OCI-LY3 (cell line): ENCODE measurements around the gene BSPRY.

Experiments used
- H2AFZ ChIP-seq: fragments of 200-600, 300-600 bp; shearing (Covaris generic); 2 replicates; pipeline ENCODE4 v1.6.0; 2014; ENCODE audit warnings: antibody characterized with exemption, low read depth, low read length
- H3K27ac ChIP-seq: fragments of 200-600, 300-600 bp; sonication (generic); 2 replicates; pipeline ENCODE4 v1.5.1; 2014; ENCODE audit warnings: mild to moderate bottlenecking, low read length, moderate library complexity, mixed read lengths
- H3K27me3 ChIP-seq: fragments of 200-600, 300-600 bp; sonication (generic); 2 replicates; pipeline ENCODE4 v1.6.1; 2014; ENCODE audit warnings: low read depth, low read length, mixed read lengths
- H3K36me3 ChIP-seq: fragments of 200-600, 300-600 bp; sonication (generic); replicated peaks from 2 replicates; pipeline ENCODE3; 2014; ENCODE audit warnings: low read depth, low read length, mixed read lengths
- H3K4me1 ChIP-seq: fragments of 300-600, 200-600 bp; sonication (generic); 2 replicates; pipeline ENCODE4 v1.6.1; 2014; ENCODE audit warnings: low read length, mixed read lengths
- H3K4me2 ChIP-seq: fragments of 200-600, 300-600 bp; sonication (generic); 2 replicates; pipeline ENCODE4 v1.6.1; 2014; ENCODE audit warnings: low read length, mixed read lengths
- H3K4me3 ChIP-seq: fragments of 300-600, 200-600 bp; sonication (generic); 2 replicates; pipeline ENCODE4 v1.5.1; 2014; ENCODE audit warnings: antibody characterized with exemption, mild to moderate bottlenecking, low read length, moderate library complexity
- H3K79me2 ChIP-seq: fragments of 300-600, 200-600 bp; shearing (Covaris generic); 2 replicates; pipeline ENCODE4 v1.6.1; 2014; ENCODE audit warnings: mild to moderate bottlenecking, low read length, mixed read lengths
- H3K9ac ChIP-seq: fragments of 300-600, 200-600 bp; shearing (Covaris generic); 2 replicates; pipeline ENCODE4 v1.6.0; 2014; ENCODE audit warnings: mild to moderate bottlenecking, low read length, moderate library complexity
- H3K9me3 ChIP-seq: fragments of 200-600, 300-600 bp; shearing (Covaris generic); 2 replicates; pipeline ENCODE4 v1.6.1; 2014; ENCODE audit warnings: low read length, mixed read lengths; ENCODE audit not compliant: insufficient read depth
- H4K20me1 ChIP-seq: fragments of 200-600, 300-600 bp; sonication (generic); 2 replicates; pipeline ENCODE4 v1.6.1; 2016; ENCODE audit warnings: low read length, mixed read lengths; ENCODE audit not compliant: insufficient read depth
- EZH2phosphoT487 ChIP-seq: fragments of 200-600 bp; shearing (Covaris generic); IDR thresholded peaks from 2 replicates; pipeline ENCODE4 v1.6.1; 2018; ENCODE audit warnings: antibody characterized with exemption, mixed run types, low read depth
- TF ChIP-seq, protein P1 (sequence below): fragments of 200-600, 300-600 bp; sonication (generic); IDR thresholded peaks from 2 replicates; pipeline ENCODE4 v1.5.1; 2014; ENCODE audit warnings: antibody characterized with exemption, low read length, low read depth

The BSPRY gene

DNA sequence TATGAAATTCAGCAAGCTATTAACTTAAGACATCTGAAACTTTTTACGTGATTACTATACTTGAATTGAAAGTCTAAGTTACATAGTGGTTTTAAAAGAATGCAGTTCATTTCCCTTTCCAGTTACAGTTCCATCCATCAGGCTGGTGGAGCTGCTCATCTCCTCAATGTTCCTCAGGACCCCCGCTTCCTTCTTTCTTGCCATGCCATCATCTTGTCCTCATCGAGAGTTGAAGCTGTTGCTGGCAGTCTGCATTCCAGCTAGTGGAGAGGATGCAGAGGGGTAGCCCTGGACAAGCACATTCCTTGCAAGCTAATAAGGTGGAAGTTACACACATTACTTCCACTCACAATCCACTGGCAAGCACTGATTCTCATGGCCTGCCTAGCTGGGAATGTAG is 37.4 kb upstream of the BSPRY start:
- H3K27ac ChIP-seq, result no peak overlapping the region
- H3K4me1 ChIP-seq, result no peaks in the 10 kb centered on the region
- no peak overlapping the region for H3K4me3 ChIP-seq
- TF ChIP-seq, protein P1, sequence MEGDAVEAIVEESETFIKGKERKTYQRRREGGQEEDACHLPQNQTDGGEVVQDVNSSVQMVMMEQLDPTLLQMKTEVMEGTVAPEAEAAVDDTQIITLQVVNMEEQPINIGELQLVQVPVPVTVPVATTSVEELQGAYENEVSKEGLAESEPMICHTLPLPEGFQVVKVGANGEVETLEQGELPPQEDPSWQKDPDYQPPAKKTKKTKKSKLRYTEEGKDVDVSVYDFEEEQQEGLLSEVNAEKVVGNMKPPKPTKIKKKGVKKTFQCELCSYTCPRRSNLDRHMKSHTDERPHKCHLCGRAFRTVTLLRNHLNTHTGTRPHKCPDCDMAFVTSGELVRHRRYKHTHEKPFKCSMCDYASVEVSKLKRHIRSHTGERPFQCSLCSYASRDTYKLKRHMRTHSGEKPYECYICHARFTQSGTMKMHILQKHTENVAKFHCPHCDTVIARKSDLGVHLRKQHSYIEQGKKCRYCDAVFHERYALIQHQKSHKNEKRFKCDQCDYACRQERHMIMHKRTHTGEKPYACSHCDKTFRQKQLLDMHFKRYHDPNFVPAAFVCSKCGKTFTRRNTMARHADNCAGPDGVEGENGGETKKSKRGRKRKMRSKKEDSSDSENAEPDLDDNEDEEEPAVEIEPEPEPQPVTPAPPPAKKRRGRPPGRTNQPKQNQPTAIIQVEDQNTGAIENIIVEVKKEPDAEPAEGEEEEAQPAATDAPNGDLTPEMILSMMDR, result no peak
- TF ChIP-seq EZH2phosphoT487, result no peak
- no peak overlapping the region for H3K4me2 ChIP-seq
- no peak overlapping the region for H3K9ac ChIP-seq
- H3K27me3 ChIP-seq, result peaks cover 7% of the 10 kb centered on the region; the same call in 1 of the 2 replicates
- no peaks in the 10 kb centered on the region for H3K36me3 ChIP-seq
- no peaks in the 10 kb centered on the region for H3K79me2 ChIP-seq
- H3K9me3 ChIP-seq, result no peaks in the 10 kb centered on the region
- H2AFZ ChIP-seq, result no peak overlapping the region
- H4K20me1 ChIP-seq, result no peaks in the 10 kb centered on the region

DNA sequence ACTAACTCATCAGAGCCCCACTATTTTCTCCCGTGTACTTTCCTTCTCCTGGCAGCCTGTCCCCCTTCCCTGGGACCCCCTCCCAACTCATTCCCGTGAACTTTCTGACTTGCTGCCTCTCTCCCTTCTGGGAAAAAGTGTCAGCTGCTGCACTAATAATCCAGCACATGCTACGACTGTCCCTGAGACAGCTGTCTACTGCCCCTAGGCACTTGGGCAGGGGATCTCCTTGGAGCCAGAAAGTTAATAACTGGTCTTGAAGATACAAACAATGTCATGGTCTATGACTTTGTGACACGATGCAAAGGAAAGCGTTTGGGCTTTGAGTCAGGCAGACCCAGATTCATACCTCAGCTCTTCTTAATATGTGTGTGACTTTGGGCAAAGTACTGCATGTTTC is 36.1 kb upstream of the BSPRY start:
- peaks cover 7% of the 10 kb centered on the region; the same call in 1 of the 2 replicates for H3K27me3 ChIP-seq
- no peaks in the 10 kb centered on the region for H3K79me2 ChIP-seq
- no peak overlapping the region for H3K4me2 ChIP-seq
- no peaks in the 10 kb centered on the region for H4K20me1 ChIP-seq
- H3K36me3 ChIP-seq, result no peaks in the 10 kb centered on the region
- no peak overlapping the region for H3K4me3 ChIP-seq
- no peaks in the 10 kb centered on the region for H3K9me3 ChIP-seq
- TF ChIP-seq, protein P1, result no peak
- TF ChIP-seq EZH2phosphoT487, result no peak
- H3K27ac ChIP-seq, result no peak overlapping the region
- no peak overlapping the region for H2AFZ ChIP-seq
- no peak overlapping the region for H3K9ac ChIP-seq
- no peaks in the 10 kb centered on the region for H3K4me1 ChIP-seq

DNA sequence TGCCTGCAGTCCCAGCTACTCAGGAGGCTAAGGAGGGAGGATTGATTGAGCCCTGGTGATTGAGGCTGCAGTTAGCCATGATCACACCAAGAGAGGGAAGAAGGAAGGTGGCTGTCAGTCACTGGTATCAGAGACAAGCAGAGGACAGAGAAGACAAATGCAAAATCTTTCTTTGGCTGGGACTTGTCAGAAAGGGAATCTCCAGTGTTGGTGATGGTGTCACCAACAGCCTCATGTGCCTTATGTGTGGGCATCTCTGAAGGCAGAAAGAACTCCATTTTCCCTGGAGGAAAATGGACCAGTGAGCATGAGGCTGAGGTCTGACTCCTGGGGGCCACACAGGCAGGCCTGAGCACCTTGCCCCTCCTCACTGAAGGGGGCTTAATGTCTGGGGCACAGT is 34.1 kb upstream of the BSPRY start:
- TF ChIP-seq, protein P1, result no peak
- TF ChIP-seq EZH2phosphoT487, result no peak
- H3K4me3 ChIP-seq, result no peak overlapping the region
- no peaks in the 10 kb centered on the region for H3K79me2 ChIP-seq

DNA sequence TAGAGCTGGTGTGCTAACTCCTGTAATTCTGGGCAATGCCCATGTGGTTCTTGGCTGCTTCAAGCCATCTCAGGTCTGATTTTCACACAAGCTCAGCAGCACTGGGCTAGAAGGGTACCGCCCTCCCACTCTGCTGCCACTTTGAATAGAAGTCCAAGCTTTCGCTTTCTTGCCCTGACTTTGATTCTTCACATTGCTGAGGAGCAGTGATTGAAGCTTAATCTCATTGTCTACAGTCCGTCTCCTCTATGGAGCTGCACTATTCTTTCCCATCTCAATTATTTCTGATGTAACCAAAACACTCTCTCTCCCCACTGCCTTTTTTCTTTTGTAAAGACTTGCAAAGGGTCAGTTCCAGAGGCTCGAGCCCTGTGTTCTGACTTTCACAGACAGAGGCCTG is 33.3 kb upstream of the BSPRY start:
- Histone ChIP-seq H3K4me3 (no peak overlapping the region), H4K20me1 (no peaks in the 10 kb centered on the region), H2AFZ (no peak overlapping the region), H3K4me2 (no peak overlapping the region), H3K36me3 (no peaks in the 10 kb centered on the region), H3K4me1 (no peaks in the 10 kb centered on the region), H3K9ac (no peak overlapping the region), H3K27me3 (peaks cover 7% of the 10 kb centered on the region), H3K9me3 (no peaks in the 10 kb centered on the region), H3K79me2 (no peaks in the 10 kb centered on the region), H3K27ac (no peak overlapping the region)
- TF ChIP-seq EZH2phosphoT487, result no peak
- TF ChIP-seq, protein P1, result no peak

More for the DNA sequence above, 34.1 kb upstream of the BSPRY start:
- Histone ChIP-seq H3K27ac (no peak overlapping the region), H3K27me3 (peaks cover 7% of the 10 kb centered on the region), H3K9me3 (no peaks in the 10 kb centered on the region), H4K20me1 (no peaks in the 10 kb centered on the region), H3K36me3 (no peaks in the 10 kb centered on the region), H3K4me2 (no peak overlapping the region), H3K9ac (no peak overlapping the region), H3K4me1 (no peaks in the 10 kb centered on the region), H2AFZ (no peak overlapping the region)
